Calu3 (cell line): ENCODE results near the gene NUP214. TPM values are rescaled to one million over a fixed set of nuclear protein-coding genes. Genes with fewer than 3 reads are reported as not detected.
"Not testable (repeated sequence)": the region's sequence is repeated elsewhere in the genome, so short reads cannot be mapped to it uniquely, and the experiment has no call there.

ENCODE experiments used
- BruUV-seq: library from RNA; stranded (reverse); fragments of 400-500 nt; replicated peaks from 2 replicates; lab custom pipeline; 2021; lab: Mats Ljungman, UMichigan
- CTCF ChIA-PET: fragments of 300-600 bp; sonication (Branson Sonifier 250); formaldehyde crosslinking; loops from one replicate; lab custom pipeline; 2022; ENCODE audit warnings: antibody characterized with exemption; lab: Charles Lee
- DNase-seq: peaks from one replicate; pipeline ENCODE4 v3.0.0; 2022
- H3K27ac Mint-ChIP-seq: one replicate; pipeline ENCODE4 v1.8.0; 2022; ENCODE audit warnings: mixed read lengths; ENCODE audit not compliant: unreplicated experiment
- H3K27me3 Mint-ChIP-seq: one replicate; pipeline ENCODE4 v1.8.0; 2022; ENCODE audit warnings: mixed read lengths; ENCODE audit not compliant: unreplicated experiment
- H3K36me3 Mint-ChIP-seq: one replicate; pipeline ENCODE4 v1.8.0; 2022; ENCODE audit warnings: mild to moderate bottlenecking, moderate library complexity, mixed read lengths; ENCODE audit not compliant: insufficient read depth, unreplicated experiment
- H3K4me1 Mint-ChIP-seq: one replicate; pipeline ENCODE4 v1.8.0; 2022; ENCODE audit warnings: mild to moderate bottlenecking, low read depth, mixed read lengths; ENCODE audit not compliant: unreplicated experiment
- H3K4me3 Mint-ChIP-seq: one replicate; pipeline ENCODE4 v1.8.0; 2022; ENCODE audit warnings: mild to moderate bottlenecking, low read depth, moderate library complexity, mixed read lengths; ENCODE audit not compliant: unreplicated experiment
- H3K9me3 Mint-ChIP-seq: one replicate; pipeline ENCODE4 v1.8.0; 2022; ENCODE audit warnings: low read depth, mixed read lengths; ENCODE audit not compliant: unreplicated experiment
- intact Hi-C: fragments of 100-400 bp; cut with micrococcal nuclease; formaldehyde crosslinking; loops from one replicate; pipeline ENCODE4 v1.10.0; 2022; ENCODE audit not compliant: unreplicated experiment
- total RNA-seq: library from RNA; stranded (reverse); gene quantifications from 2 replicates; pipeline ENCODE4 v1.2.3, GENCODE V29; 2022
- TF ChIP-seq, protein P1 (sequence below): fragments of 200-600 bp; IDR thresholded peaks from one replicate; pipeline ENCODE4 v1.8.0; 2022; ENCODE audit warnings: antibody characterized with exemption; ENCODE audit not compliant: unreplicated experiment

The NUP214 gene
- total RNA-seq, 1 experiment from 2014 or later: 50.0 TPM

GRCh38 chr9:131204285-131204684 lies 78.9 kb downstream of the NUP214 start:
- TF ChIP-seq, protein P1, sequence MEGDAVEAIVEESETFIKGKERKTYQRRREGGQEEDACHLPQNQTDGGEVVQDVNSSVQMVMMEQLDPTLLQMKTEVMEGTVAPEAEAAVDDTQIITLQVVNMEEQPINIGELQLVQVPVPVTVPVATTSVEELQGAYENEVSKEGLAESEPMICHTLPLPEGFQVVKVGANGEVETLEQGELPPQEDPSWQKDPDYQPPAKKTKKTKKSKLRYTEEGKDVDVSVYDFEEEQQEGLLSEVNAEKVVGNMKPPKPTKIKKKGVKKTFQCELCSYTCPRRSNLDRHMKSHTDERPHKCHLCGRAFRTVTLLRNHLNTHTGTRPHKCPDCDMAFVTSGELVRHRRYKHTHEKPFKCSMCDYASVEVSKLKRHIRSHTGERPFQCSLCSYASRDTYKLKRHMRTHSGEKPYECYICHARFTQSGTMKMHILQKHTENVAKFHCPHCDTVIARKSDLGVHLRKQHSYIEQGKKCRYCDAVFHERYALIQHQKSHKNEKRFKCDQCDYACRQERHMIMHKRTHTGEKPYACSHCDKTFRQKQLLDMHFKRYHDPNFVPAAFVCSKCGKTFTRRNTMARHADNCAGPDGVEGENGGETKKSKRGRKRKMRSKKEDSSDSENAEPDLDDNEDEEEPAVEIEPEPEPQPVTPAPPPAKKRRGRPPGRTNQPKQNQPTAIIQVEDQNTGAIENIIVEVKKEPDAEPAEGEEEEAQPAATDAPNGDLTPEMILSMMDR: no peak
- DNase-seq: no peak
- intact Hi-C loops: no loop called here
- CTCF ChIA-PET: no interaction called here
- H3K4me1 Mint-ChIP-seq: no peaks in the 10 kb centered on the region
- H3K9me3 Mint-ChIP-seq: no peaks in the 10 kb centered on the region
- no TSS peak for BruUV-seq
- no peaks in the 10 kb centered on the region for H3K27me3 Mint-ChIP-seq
- no peak overlapping the region for H3K27ac Mint-ChIP-seq
- peaks cover 9% of the 10 kb centered on the region for H3K36me3 Mint-ChIP-seq
- no peak overlapping the region for H3K4me3 Mint-ChIP-seq

DNA sequence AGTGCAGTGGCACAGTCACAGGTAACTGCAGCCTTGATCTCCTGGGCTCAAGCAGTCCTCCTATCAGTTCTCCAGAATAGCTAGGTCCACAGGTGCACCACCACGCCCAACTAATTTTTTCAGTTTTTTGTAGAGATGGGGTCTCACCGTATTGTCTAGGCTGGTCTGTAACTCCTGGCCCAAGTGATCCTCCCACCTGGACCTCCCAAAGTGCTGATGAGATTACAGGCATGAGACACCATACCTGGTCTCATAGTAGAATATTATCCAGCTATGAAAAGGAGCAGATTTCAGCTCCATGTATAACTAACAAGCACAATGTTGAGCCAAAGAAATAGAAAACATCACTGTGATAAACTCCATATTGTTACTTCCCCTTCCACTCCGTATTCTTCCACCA lies 81.1 kb downstream of the NUP214 start:
- Mint-ChIP-seq H3K27ac (no peak overlapping the region), H3K36me3 (peaks cover 5% of the 10 kb centered on the region), H3K4me3 (no peak overlapping the region), H3K9me3 (no peaks in the 10 kb centered on the region), H3K27me3 (no peaks in the 10 kb centered on the region), H3K4me1 (no peaks in the 10 kb centered on the region)
- intact Hi-C loops: no loop called here
- TF ChIP-seq, protein P1: no peak
- BruUV-seq: no TSS peak
- CTCF ChIA-PET: interaction anchor here (0.5 kb wide), 1 partner anchor 547 kb away, joined by 3 read pairs; no protein-coding TSS in a partner anchor
- no peak for DNase-seq

DNA sequence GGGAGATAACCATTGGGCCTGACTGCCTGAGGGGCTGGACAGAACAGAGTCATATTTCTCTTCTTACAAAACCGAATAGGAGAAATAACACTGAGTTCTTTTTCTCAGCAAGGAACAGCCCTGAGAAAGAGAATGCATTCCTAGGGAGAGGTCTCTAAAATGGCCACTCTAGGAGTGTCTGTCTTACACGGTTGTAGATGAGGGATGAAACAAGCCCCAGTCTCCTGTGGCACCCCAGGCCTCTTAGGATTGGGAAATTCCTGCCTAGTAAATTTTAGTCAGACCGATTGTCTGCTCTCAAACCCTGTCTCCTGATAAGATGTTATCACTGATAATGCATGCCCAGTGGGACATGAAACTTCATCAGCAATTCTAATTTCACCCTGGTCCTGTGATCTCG lies 86.5 kb downstream of the NUP214 start:
- H3K27me3 Mint-ChIP-seq, intact Hi-C loops, H3K4me1 Mint-ChIP-seq, DNase-seq, H3K36me3 Mint-ChIP-seq, BruUV-seq, H3K9me3 Mint-ChIP-seq, H3K27ac Mint-ChIP-seq, H3K4me3 Mint-ChIP-seq: not testable (repeated sequence)
- CTCF ChIA-PET: interaction anchor here (0.6 kb wide), 1 partner anchor 510 kb away, joined by 3 read pairs; no protein-coding TSS in a partner anchor

- DNase-seq: no peak
- H3K27me3 Mint-ChIP-seq: no peaks in the 10 kb centered on the region
- H3K4me3 Mint-ChIP-seq: no peak overlapping the region
- CTCF ChIA-PET: no interaction called here
- no TSS peak for BruUV-seq
- no peaks in the 10 kb centered on the region for H3K4me1 Mint-ChIP-seq
- TF ChIP-seq, protein P1: no peak
- intact Hi-C loops: no loop called here
- peaks cover 5% of the 10 kb centered on the region for H3K36me3 Mint-ChIP-seq
- no peaks in the 10 kb centered on the region for H3K9me3 Mint-ChIP-seq
- H3K27ac Mint-ChIP-seq: no peak overlapping the region
Measured at GRCh38 chr9:131214286-131214856, 89.0 kb downstream of the NUP214 start.

GRCh38 chr9:131214876-131215275 lies 89.5 kb downstream of the NUP214 start:
- TF ChIP-seq, protein P1: no peak
- Mint-ChIP-seq H3K27me3 (no peaks in the 10 kb centered on the region), H3K4me3 (no peak overlapping the region), H3K27ac (no peak overlapping the region), H3K9me3 (no peaks in the 10 kb centered on the region), H3K4me1 (no peaks in the 10 kb centered on the region), H3K36me3 (peaks cover 5% of the 10 kb centered on the region)
- no TSS peak for BruUV-seq
- intact Hi-C loops: no loop called here
- no peak for DNase-seq
- CTCF ChIA-PET: no interaction called here
